Lung (tissue), 16 donors: ENCODE data around the gene YTHDC1. TPM values are rescaled to one million over a fixed set of nuclear protein-coding genes. Genes with fewer than 3 reads are reported as not detected.

Experiments
- ATAC-seq: fragments of 200-7000 bp; cut with Tn5 transposase; one replicate; pipeline ENCODE4 v1.9.1; 2020; ENCODE audit warnings: moderate number of reproducible peaks; ENCODE audit not compliant: insufficient read depth, low FRiP score
- DNase-seq, 3 donors: peaks; one replicate each; pipeline ENCODE4 v3.0.0-alpha.2; 2013 to 2017
- H3K27ac ChIP-seq, 2 donors: one replicate each; pipeline ENCODE4 v1.5.1; 2013; ENCODE audit warnings: mild to moderate bottlenecking in 2 of 2, moderate library complexity in 2 of 2, control low read depth in 1 of 2, inconsistent platforms in 1 of 2, low read depth in 1 of 2, low read length in 1 of 2
- H3K27me3 ChIP-seq, 3 donors: one replicate each; pipeline ENCODE4 v1.5.1; 2013; ENCODE audit warnings: low read length in 2 of 3; ENCODE audit not compliant: control insufficient read depth in 3 of 3, insufficient read depth in 3 of 3
- H3K36me3 ChIP-seq, 4 donors: one replicate each; pipeline ENCODE4 v1.5.1; 2013; ENCODE audit warnings: low read length in 4 of 4, mild to moderate bottlenecking in 1 of 4, moderate library complexity in 1 of 4; ENCODE audit not compliant: control insufficient read depth in 4 of 4, insufficient read depth in 4 of 4
- H3K4me1 ChIP-seq, 5 donors: one replicate each; pipeline ENCODE4 v1.5.1; 2013; ENCODE audit warnings: low read length in 5 of 5, mild to moderate bottlenecking in 2 of 5, moderate library complexity in 1 of 5; ENCODE audit not compliant: control insufficient read depth in 5 of 5, insufficient read depth in 5 of 5
- H3K4me3 ChIP-seq: one replicate; pipeline ENCODE4 v1.5.1; 2013; ENCODE audit warnings: mild to moderate bottlenecking, control low read depth, moderate library complexity
- H3K9ac ChIP-seq, 2 donors: one replicate each; pipeline ENCODE4 v1.5.1; 2013; ENCODE audit warnings: low read length in 2 of 2, control low read depth in 1 of 2; ENCODE audit not compliant: insufficient read depth in 1 of 2
- H3K9me3 ChIP-seq, 4 donors: one replicate each; pipeline ENCODE4 v1.5.1; 2013; ENCODE audit warnings: low read length in 3 of 4, mild to moderate bottlenecking in 1 of 4, moderate library complexity in 1 of 4; ENCODE audit not compliant: control insufficient read depth in 4 of 4, insufficient read depth in 3 of 4
- WGBS, 2 donors: extraction: QIAGEN DNeasy Blood & Tissue Kit; methylation state at CpG; one replicate each; pipeline ENCODE4 v1.1.7; 2013; 5-methylcytosine and 5-hydroxymethylcytosine counted together
- long read RNA-seq, 5 donors: transcript quantifications; one replicate each; lab custom pipeline, GENCODE V29; 2026
- polyA plus RNA-seq, 2 donors: library from polyadenylated mRNA; stranded (reverse); fragments of 200-250 nt; gene quantifications; one replicate each; pipeline ENCODE4 v1.2.1, GENCODE V29; 2013
- total RNA-seq, 2 donors: library from RNA; depleted of rRNA in 1 of 2; stranded (reverse); fragments of >200 nt in 1 of 2; gene quantifications; one replicate each; pipeline ENCODE4 v1.2.1, GENCODE V29; 2014 to 2021
- TF ChIP-seq, protein P1 (sequence below): IDR thresholded peaks from 2 replicates; pipeline ENCODE4 v1.5.1; 2012; ENCODE audit warnings: mild to moderate bottlenecking; ENCODE audit errors: control extremely low read depth, extremely low read depth
- donor health status: control.
- donor health status: control.
- donor health status: Bipolar disorder and iron deficiency.
- donor health status: healthy.
- donor health status: DM: yes; HTN: yes; CAD: no.

The YTHDC1 gene
- total RNA-seq (100 to 1,000 TPM in 1 of 2 donors, 10 to 100 TPM in 1; 55.4 to 207 TPM), polyA plus RNA-seq (10 to 100 TPM; 37.4 to 42.9 TPM)
- long read RNA-seq, donor 1, full-length matches to known transcripts = 8 of 49 reads
- long read RNA-seq, donor 1, partial matches to known transcripts = 41 of 49 reads
- long read RNA-seq, donor 1, other reads (novel, unspliced or antisense) = 0 of 49 reads
- long read RNA-seq, donor 2, full-length matches to known transcripts = 1 of 22 reads
- long read RNA-seq, donor 2, partial matches to known transcripts = 21 of 22 reads
- long read RNA-seq, donor 2, other reads (novel, unspliced or antisense) = 0 of 22 reads
- long read RNA-seq, donor 3, partial matches to known transcripts = 38 of 43 reads
- long read RNA-seq, donor 3, other reads (novel, unspliced or antisense) = 0 of 43 reads
- long read RNA-seq, donor 4, partial matches to known transcripts = 16 of 19 reads
- long read RNA-seq, donor 4, other reads (novel, unspliced or antisense) = 0 of 19 reads
- long read RNA-seq, donor 5, full-length matches to known transcripts = 12 of 63 reads
- long read RNA-seq, donor 5, partial matches to known transcripts = 51 of 63 reads
- long read RNA-seq, donor 5, other reads (novel, unspliced or antisense) = 0 of 63 reads

DNA sequence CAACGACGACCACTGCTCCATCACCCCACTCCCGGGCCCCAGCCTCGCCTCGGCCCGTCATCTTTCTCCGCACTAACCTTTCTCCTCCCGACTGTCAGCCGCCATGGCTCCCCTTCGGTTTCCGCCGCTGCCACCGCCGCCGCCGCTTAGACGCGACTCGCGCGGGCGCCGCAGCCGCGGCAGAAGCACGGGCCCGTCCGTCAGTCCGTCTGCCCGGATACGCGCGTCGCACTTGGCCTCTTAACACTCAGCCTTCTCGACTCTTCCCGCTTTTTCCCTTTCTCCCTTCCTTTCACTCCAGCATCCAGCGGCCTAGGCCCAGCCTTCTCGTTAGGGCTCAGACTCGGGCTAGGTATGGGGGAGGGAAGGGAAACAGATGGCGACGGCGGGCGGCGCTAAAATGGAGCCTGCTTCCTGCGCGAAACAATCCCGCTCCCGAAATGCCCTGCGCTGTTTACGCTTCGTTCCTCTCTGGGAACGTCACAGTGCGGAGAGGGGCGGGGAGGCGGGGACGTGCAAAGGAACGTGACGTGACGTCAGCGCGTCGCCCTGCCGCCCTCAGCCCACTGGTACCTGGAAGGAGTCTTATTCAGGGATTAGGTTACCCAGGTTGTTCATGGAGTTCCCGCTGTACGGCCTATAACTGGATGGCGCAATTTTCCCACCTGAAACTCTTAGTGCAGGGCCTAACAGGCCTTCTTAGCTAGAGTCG lies at the start of gene YTHDC1:
Gene YTHDC1 (minus strand): TSS at position 442 of the 712 bp plus-strand sequence. CDS start 337 bp downstream, at position 105.
- 1% methylated on average over 65 to 67 of the region's 67 CpGs for WGBS, 2 donors
- Histone ChIP-seq H3K4me1 (peaks cover 0 to 23% (median 5%) of the 10 kb centered on the region in 5 donors), H3K4me3 (peak within 1 kb of the TSS; percentile 98), H3K27me3 (no peaks in the 10 kb centered on the region), H3K9me3 (peaks cover 0 to 2% (median 0%) of the 10 kb centered on the region in 4 donors), H3K9ac (peak within 1 kb of the TSS; percentile 94 to 99), H3K27ac (peak within 1 kb of the TSS; percentile 94 to 100), H3K36me3 (peaks cover 0 to 4% (median 0%) of the 10 kb centered on the region in 4 donors)
- ATAC-seq (peak; percentile 98), DNase-seq (peak; percentile 97 to 99 (median 99))
- TF ChIP-seq, protein P1, sequence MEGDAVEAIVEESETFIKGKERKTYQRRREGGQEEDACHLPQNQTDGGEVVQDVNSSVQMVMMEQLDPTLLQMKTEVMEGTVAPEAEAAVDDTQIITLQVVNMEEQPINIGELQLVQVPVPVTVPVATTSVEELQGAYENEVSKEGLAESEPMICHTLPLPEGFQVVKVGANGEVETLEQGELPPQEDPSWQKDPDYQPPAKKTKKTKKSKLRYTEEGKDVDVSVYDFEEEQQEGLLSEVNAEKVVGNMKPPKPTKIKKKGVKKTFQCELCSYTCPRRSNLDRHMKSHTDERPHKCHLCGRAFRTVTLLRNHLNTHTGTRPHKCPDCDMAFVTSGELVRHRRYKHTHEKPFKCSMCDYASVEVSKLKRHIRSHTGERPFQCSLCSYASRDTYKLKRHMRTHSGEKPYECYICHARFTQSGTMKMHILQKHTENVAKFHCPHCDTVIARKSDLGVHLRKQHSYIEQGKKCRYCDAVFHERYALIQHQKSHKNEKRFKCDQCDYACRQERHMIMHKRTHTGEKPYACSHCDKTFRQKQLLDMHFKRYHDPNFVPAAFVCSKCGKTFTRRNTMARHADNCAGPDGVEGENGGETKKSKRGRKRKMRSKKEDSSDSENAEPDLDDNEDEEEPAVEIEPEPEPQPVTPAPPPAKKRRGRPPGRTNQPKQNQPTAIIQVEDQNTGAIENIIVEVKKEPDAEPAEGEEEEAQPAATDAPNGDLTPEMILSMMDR = no peak

DNA sequence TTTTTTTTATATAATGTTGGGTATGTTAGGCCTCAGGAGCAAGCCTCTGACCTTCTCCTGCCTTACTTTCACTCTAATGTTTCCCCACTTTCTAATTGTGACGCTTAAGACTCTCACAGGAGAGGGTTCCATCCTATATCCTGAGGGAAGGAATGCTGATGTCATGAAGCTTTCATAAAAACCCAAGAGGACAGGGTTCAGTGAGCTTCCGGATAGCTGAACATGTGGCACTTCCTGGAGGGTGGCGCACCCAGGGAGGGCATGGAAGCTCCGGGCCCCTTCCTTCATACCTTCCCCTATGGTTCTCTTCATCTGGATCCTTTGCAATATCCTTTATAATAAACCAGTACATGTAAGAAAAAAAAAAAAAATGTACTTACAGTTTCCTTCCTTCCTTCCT lies 49.4 kb upstream of the YTHDC1 start:
- H3K36me3 ChIP-seq = no peaks in the 10 kb centered on the region
- H3K9ac ChIP-seq = no peak overlapping the region
- H3K27me3 ChIP-seq = no peaks in the 10 kb centered on the region
- no peak for ATAC-seq
- 90 to 95% methylated on average over 4 of the region's 4 CpGs for WGBS, 2 donors
- no peak for DNase-seq
- H3K4me1 ChIP-seq = no peaks in the 10 kb centered on the region
- H3K27ac ChIP-seq = no peak overlapping the region
- no peak overlapping the region for H3K4me3 ChIP-seq
- no peaks in the 10 kb centered on the region for H3K9me3 ChIP-seq
- TF ChIP-seq, protein P1 = no peak

DNA sequence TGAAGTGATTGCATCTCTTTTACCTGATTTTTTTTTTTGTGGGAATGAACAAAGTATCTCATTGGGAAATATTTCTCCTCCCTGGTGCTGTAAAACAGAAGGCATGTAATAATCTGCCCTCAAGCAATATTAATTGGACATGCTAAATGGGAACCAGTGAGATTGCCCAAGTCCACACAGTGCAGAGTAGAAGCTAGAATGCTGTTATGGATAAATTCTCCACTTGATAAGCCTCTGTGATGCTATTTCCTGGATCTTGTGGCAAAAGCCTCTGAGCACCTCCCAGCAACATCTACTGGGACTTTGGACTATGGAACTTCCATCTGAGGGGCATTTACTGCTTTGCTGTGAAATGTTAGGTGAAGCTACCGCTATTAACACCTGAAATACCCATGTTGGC lies 46.9 kb upstream of the YTHDC1 start:
- Histone ChIP-seq H3K9me3 (no peaks in the 10 kb centered on the region), H3K4me1 (peaks cover 0 to 9% (median 0%) of the 10 kb centered on the region in 5 donors), H3K36me3 (no peaks in the 10 kb centered on the region), H3K9ac (no peak overlapping the region), H3K27ac (no peak overlapping the region), H3K4me3 (no peak overlapping the region), H3K27me3 (no peaks in the 10 kb centered on the region)
- DNase-seq (no peak), ATAC-seq (no peak)
- TF ChIP-seq, protein P1 = no peak
- WGBS, 2 donors = 96 to 100% methylated on average over 1 of the region's 1 CpG
